OCI-LY1 (cell line): Measurements from ENCODE around the gene FDX1.

ENCODE experiments used
- CTCF ChIP-seq: fragments of 200-600 bp; sonication (generic), shearing (Covaris generic); IDR thresholded peaks from 2 replicates; pipeline ENCODE4 v1.5.1; 2017; ENCODE audit warnings: mild to moderate bottlenecking, antibody characterized with exemption, low read length, moderate library complexity, mixed read lengths
- EZH2 ChIP-seq: fragments of 200-600 bp; sonication (generic), shearing (Covaris generic); IDR thresholded peaks from 2 replicates; pipeline ENCODE4 v1.8.0; 2017; ENCODE audit warnings: borderline replicate concordance, mixed run types, mild to moderate bottlenecking, antibody characterized with exemption, low read length, moderate library complexity, mixed read lengths

- TF ChIP-seq CTCF (no peak), EZH2 (no peak)
These were observed 20.6 kb upstream of the FDX1 start for GRCh38 chr11:110409174-110409573.
